ENCODE measurements around the gene TAS2R50.
"Not testable (repeated sequence)": the region's sequence is repeated elsewhere in the genome, so short reads cannot be mapped to it uniquely, and the experiment has no call there.

The TAS2R50 gene

GRCh38 chr12:10986812-10987211 lies at the start of gene TAS2R50:
TAS2R50 (minus strand) TSS chr12:10986912; CDS start chr12:10986860, 52 bp downstream.
- H3K27ac ChIP-seq (ENCODE audit: low read depth, low read length) = no peak within 1 kb of the TSS
- H3K9me3 ChIP-seq (ENCODE audit: control insufficient read depth in 1 of 2, low read length in 2 of 2) = peaks cover 0 to 4% of the 10 kb centered on the region in 2 donors
- no peak within 1 kb of the TSS for H3K9ac ChIP-seq (ENCODE audit: low read depth in 1 of 2, low read length in 2 of 2)
- H3K36me3 ChIP-seq (ENCODE audit: control insufficient read depth in 1 of 2, insufficient read depth in 2 of 2, low read length in 2 of 2) = no peaks in the 10 kb centered on the region
- H3K4me3 ChIP-seq (ENCODE audit: low read depth in 1 of 2, low read length in 2 of 2) = no peak within 1 kb of the TSS
- H3K27me3 ChIP-seq (ENCODE audit: control insufficient read depth in 1 of 2, insufficient read depth in 2 of 2, low read length in 2 of 2) = no peaks in the 10 kb centered on the region
- no peaks in the 10 kb centered on the region for H3K4me1 ChIP-seq (ENCODE audit: control insufficient read depth in 1 of 2, insufficient read depth in 2 of 2, low read length in 2 of 2)

GRCh38 chr12:11033959-11034358 lies 47.2 kb upstream of the TAS2R50 start:
- H3K9ac ChIP-seq (ENCODE audit: low read depth in 1 of 2, low read length in 2 of 2); H3K36me3 ChIP-seq (ENCODE audit: control insufficient read depth in 1 of 2, insufficient read depth in 2 of 2, low read length in 2 of 2); H3K4me3 ChIP-seq (ENCODE audit: low read depth in 1 of 2, low read length in 2 of 2); H3K4me1 ChIP-seq (ENCODE audit: control insufficient read depth in 1 of 2, insufficient read depth in 2 of 2, low read length in 2 of 2); H3K9me3 ChIP-seq (ENCODE audit: control insufficient read depth in 1 of 2, low read length in 2 of 2); H3K27me3 ChIP-seq (ENCODE audit: control insufficient read depth in 1 of 2, insufficient read depth in 2 of 2, low read length in 2 of 2); H3K27ac ChIP-seq (ENCODE audit: low read depth, low read length): not testable (repeated sequence)

- peaks cover 0 to 7% of the 10 kb centered on the region in 2 donors for H3K36me3 ChIP-seq (ENCODE audit: control insufficient read depth in 1 of 2, insufficient read depth in 2 of 2, low read length in 2 of 2)
- H3K27me3 ChIP-seq (ENCODE audit: control insufficient read depth in 1 of 2, insufficient read depth in 2 of 2, low read length in 2 of 2) = no peaks in the 10 kb centered on the region
- H3K4me1 ChIP-seq (ENCODE audit: control insufficient read depth in 1 of 2, insufficient read depth in 2 of 2, low read length in 2 of 2) = no peaks in the 10 kb centered on the region
- no peak within 1 kb of the TSS for H3K9ac ChIP-seq (ENCODE audit: low read depth in 1 of 2, low read length in 2 of 2)
- H3K9me3 ChIP-seq (ENCODE audit: control insufficient read depth in 1 of 2, low read length in 2 of 2) = no peaks in the 10 kb centered on the region
- no peak within 1 kb of the TSS for H3K27ac ChIP-seq (ENCODE audit: low read depth, low read length)
- no peak within 1 kb of the TSS for H3K4me3 ChIP-seq (ENCODE audit: low read depth in 1 of 2, low read length in 2 of 2)
Observed at GRCh38 chr12:11031307-11031706, 44.6 kb upstream of the TAS2R50 start, which contains the start of gene TAS2R31. TAS2R31 (minus strand) TSS chr12:11031407; CDS start chr12:11031335, 72 bp downstream.

- Histone ChIP-seq H3K9me3 (ENCODE audit: control insufficient read depth in 1 of 2, low read length in 2 of 2) (peaks cover 0 to 5% of the 10 kb centered on the region in 2 donors), H3K4me3 (ENCODE audit: low read depth in 1 of 2, low read length in 2 of 2) (no peak overlapping the region), H3K27ac (ENCODE audit: low read depth, low read length) (no peak overlapping the region), H3K27me3 (ENCODE audit: control insufficient read depth in 1 of 2, insufficient read depth in 2 of 2, low read length in 2 of 2) (no peaks in the 10 kb centered on the region), H3K36me3 (ENCODE audit: control insufficient read depth in 1 of 2, insufficient read depth in 2 of 2, low read length in 2 of 2) (peaks cover 0 to 7% of the 10 kb centered on the region in 2 donors), H3K9ac (ENCODE audit: low read depth in 1 of 2, low read length in 2 of 2) (no peak overlapping the region), H3K4me1 (ENCODE audit: control insufficient read depth in 1 of 2, insufficient read depth in 2 of 2, low read length in 2 of 2) (no peaks in the 10 kb centered on the region)
Observed at GRCh38 chr12:11026118-11026517, 39.4 kb upstream of the TAS2R50 start.

- no peak overlapping the region for H3K27ac ChIP-seq (ENCODE audit: low read depth, low read length)
- H3K9me3 ChIP-seq (ENCODE audit: control insufficient read depth in 1 of 2, low read length in 2 of 2) = peaks cover 0 to 5% of the 10 kb centered on the region in 2 donors
- H3K4me3 ChIP-seq (ENCODE audit: low read depth in 1 of 2, low read length in 2 of 2) = no peak overlapping the region
- peaks cover 0 to 7% of the 10 kb centered on the region in 2 donors for H3K36me3 ChIP-seq (ENCODE audit: control insufficient read depth in 1 of 2, insufficient read depth in 2 of 2, low read length in 2 of 2)
- H3K4me1 ChIP-seq (ENCODE audit: control insufficient read depth in 1 of 2, insufficient read depth in 2 of 2, low read length in 2 of 2) = no peaks in the 10 kb centered on the region
- H3K9ac ChIP-seq (ENCODE audit: low read depth in 1 of 2, low read length in 2 of 2) = no peak overlapping the region
- no peaks in the 10 kb centered on the region for H3K27me3 ChIP-seq (ENCODE audit: control insufficient read depth in 1 of 2, insufficient read depth in 2 of 2, low read length in 2 of 2)
Observed at GRCh38 chr12:11023387-11023786, 36.7 kb upstream of the TAS2R50 start.

GRCh38 chr12:11022520-11022919 lies 35.8 kb upstream of the TAS2R50 start, which contains the start of gene TAS2R19:
TAS2R19 (minus strand) TSS chr12:11022620; CDS start chr12:11022571, 49 bp downstream.
- Histone ChIP-seq H3K4me3 (ENCODE audit: low read depth in 1 of 2, low read length in 2 of 2) (no peak within 1 kb of the TSS), H3K36me3 (ENCODE audit: control insufficient read depth in 1 of 2, insufficient read depth in 2 of 2, low read length in 2 of 2) (no peaks in the 10 kb centered on the region), H3K9me3 (ENCODE audit: control insufficient read depth in 1 of 2, low read length in 2 of 2) (peaks cover 0 to 5% of the 10 kb centered on the region in 2 donors), H3K27me3 (ENCODE audit: control insufficient read depth in 1 of 2, insufficient read depth in 2 of 2, low read length in 2 of 2) (no peaks in the 10 kb centered on the region), H3K9ac (ENCODE audit: low read depth in 1 of 2, low read length in 2 of 2) (no peak within 1 kb of the TSS), H3K27ac (ENCODE audit: low read depth, low read length) (no peak within 1 kb of the TSS), H3K4me1 (ENCODE audit: control insufficient read depth in 1 of 2, insufficient read depth in 2 of 2, low read length in 2 of 2) (no peaks in the 10 kb centered on the region)

- Histone ChIP-seq H3K27ac (ENCODE audit: low read depth, low read length) (no peak overlapping the region), H3K27me3 (ENCODE audit: control insufficient read depth in 1 of 2, insufficient read depth in 2 of 2, low read length in 2 of 2) (no peaks in the 10 kb centered on the region), H3K4me1 (ENCODE audit: control insufficient read depth in 1 of 2, insufficient read depth in 2 of 2, low read length in 2 of 2) (peaks cover 10 to 20% of the 10 kb centered on the region in 2 donors), H3K4me3 (ENCODE audit: low read depth in 1 of 2, low read length in 2 of 2) (peak overlapping the region in 1 of 2 donors; percentile 18), H3K9ac (ENCODE audit: low read depth in 1 of 2, low read length in 2 of 2) (no peak overlapping the region), H3K36me3 (ENCODE audit: control insufficient read depth in 1 of 2, insufficient read depth in 2 of 2, low read length in 2 of 2) (no peaks in the 10 kb centered on the region), H3K9me3 (ENCODE audit: control insufficient read depth in 1 of 2, low read length in 2 of 2) (no peaks in the 10 kb centered on the region)
Observed at GRCh38 chr12:11016937-11017336, 30.2 kb upstream of the TAS2R50 start.

- Histone ChIP-seq H3K27ac (ENCODE audit: low read depth, low read length) (no peak overlapping the region), H3K9ac (ENCODE audit: low read depth in 1 of 2, low read length in 2 of 2) (no peak overlapping the region), H3K4me3 (ENCODE audit: low read depth in 1 of 2, low read length in 2 of 2) (peak overlapping the region; percentile 18 to 35)
Observed at GRCh38 chr12:11015775-11016430, 29.2 kb upstream of the TAS2R50 start.

GRCh38 chr12:11014234-11014633 lies 27.5 kb upstream of the TAS2R50 start:
- H3K9ac ChIP-seq (ENCODE audit: low read depth in 1 of 2, low read length in 2 of 2) = no peak overlapping the region
- H3K36me3 ChIP-seq (ENCODE audit: control insufficient read depth in 1 of 2, insufficient read depth in 2 of 2, low read length in 2 of 2) = no peaks in the 10 kb centered on the region
- peaks cover 10 to 20% of the 10 kb centered on the region in 2 donors for H3K4me1 ChIP-seq (ENCODE audit: control insufficient read depth in 1 of 2, insufficient read depth in 2 of 2, low read length in 2 of 2)

More at GRCh38 chr12:11015775-11016430, 29.2 kb upstream of the TAS2R50 start:
- no peaks in the 10 kb centered on the region for H3K27me3 ChIP-seq (ENCODE audit: control insufficient read depth in 1 of 2, insufficient read depth in 2 of 2, low read length in 2 of 2)
- H3K4me1 ChIP-seq (ENCODE audit: control insufficient read depth in 1 of 2, insufficient read depth in 2 of 2, low read length in 2 of 2) = peaks cover 10 to 20% of the 10 kb centered on the region in 2 donors
- no peaks in the 10 kb centered on the region for H3K36me3 ChIP-seq (ENCODE audit: control insufficient read depth in 1 of 2, insufficient read depth in 2 of 2, low read length in 2 of 2)
- no peaks in the 10 kb centered on the region for H3K9me3 ChIP-seq (ENCODE audit: control insufficient read depth in 1 of 2, low read length in 2 of 2)

GRCh38 chr12:11007608-11008007 lies 20.9 kb upstream of the TAS2R50 start:
- no peak overlapping the region for H3K9ac ChIP-seq (ENCODE audit: low read depth in 1 of 2, low read length in 2 of 2)
- H3K27ac ChIP-seq (ENCODE audit: low read depth, low read length) = no peak overlapping the region
- no peak overlapping the region for H3K4me3 ChIP-seq (ENCODE audit: low read depth in 1 of 2, low read length in 2 of 2)
- no peaks in the 10 kb centered on the region for H3K27me3 ChIP-seq (ENCODE audit: control insufficient read depth in 1 of 2, insufficient read depth in 2 of 2, low read length in 2 of 2)
- no peaks in the 10 kb centered on the region for H3K9me3 ChIP-seq (ENCODE audit: control insufficient read depth in 1 of 2, low read length in 2 of 2)
- H3K36me3 ChIP-seq (ENCODE audit: control insufficient read depth in 1 of 2, insufficient read depth in 2 of 2, low read length in 2 of 2) = no peaks in the 10 kb centered on the region
- no peaks in the 10 kb centered on the region for H3K4me1 ChIP-seq (ENCODE audit: control insufficient read depth in 1 of 2, insufficient read depth in 2 of 2, low read length in 2 of 2)

More at GRCh38 chr12:11014234-11014633, 27.5 kb upstream of the TAS2R50 start:
- Histone ChIP-seq H3K9me3 (ENCODE audit: control insufficient read depth in 1 of 2, low read length in 2 of 2) (no peaks in the 10 kb centered on the region), H3K27ac (ENCODE audit: low read depth, low read length) (no peak overlapping the region), H3K27me3 (ENCODE audit: control insufficient read depth in 1 of 2, insufficient read depth in 2 of 2, low read length in 2 of 2) (no peaks in the 10 kb centered on the region), H3K4me3 (ENCODE audit: low read depth in 1 of 2, low read length in 2 of 2) (no peak overlapping the region)

Measured in duodenal mucosa (tissue), 2 donors.